BJ (cell line): ENCODE measurements around the gene ANXA3. TPM values are rescaled to one million over a fixed set of nuclear protein-coding genes. Genes with fewer than 3 reads are reported as not detected.

Experiments
- CTCF ChIA-PET: fragments of 350-600 bp; formaldehyde crosslinking; extraction: SDS; loops from one replicate; lab custom pipeline; 2021; ENCODE audit warnings: antibody characterized with exemption, inconsistent platforms; lab: Yijun Ruan, JAX
- POLR2A ChIA-PET: fragments of 300-600 bp; sonication (Branson Sonifier 250); formaldehyde crosslinking; extraction: SDS; loops from one replicate; lab custom pipeline; 2021; ENCODE audit warnings: antibody characterized with exemption; lab: Charles Lee
- DNase-seq: peaks from one replicate; pipeline ENCODE4 v3.0.0-alpha.2; 2011; ENCODE audit warnings: low read depth
- H3K27me3 ChIP-seq: 2 replicates; pipeline ENCODE4 v1.6.0; 2011; ENCODE audit warnings: low read length; ENCODE audit not compliant: control insufficient read depth, insufficient read depth
- H3K36me3 ChIP-seq: 2 replicates; pipeline ENCODE4 v1.5.1; 2011; ENCODE audit warnings: low read length; ENCODE audit not compliant: control insufficient read depth, insufficient read depth
- H3K4me3 ChIP-seq: 2 replicates; pipeline ENCODE4 v1.5.1; 2011; ENCODE audit warnings: low read depth, mild to moderate bottlenecking, control low read depth, low read length
- CTCF ChIP-seq: IDR thresholded peaks from 2 replicates; pipeline ENCODE4 v1.5.1; 2011; ENCODE audit warnings: low read depth, mild to moderate bottlenecking, control low read depth, inconsistent platforms, low read length, moderate library complexity; ENCODE audit not compliant: insufficient read depth
- polyA plus RNA-seq: library from polyadenylated mRNA; depleted of rRNA; stranded (reverse); fragments of >200 nt; gene quantifications from 2 replicates; pipeline ENCODE4 v1.2.3, GENCODE V29; 2011

The ANXA3 gene
- polyA plus RNA-seq, 1 experiment, result 8.2 TPM

GRCh38 chr4:78585633-78586032 is 34.1 kb downstream of the ANXA3 start:
- H3K4me3 ChIP-seq, result no peak overlapping the region
- TF ChIP-seq CTCF, result no peak
- CTCF ChIA-PET, result no interaction called here
- POLR2A ChIA-PET, result no interaction called here
- DNase-seq, result no peak
- no peaks in the 10 kb centered on the region for H3K27me3 ChIP-seq
- H3K36me3 ChIP-seq, result no peaks in the 10 kb centered on the region

GRCh38 chr4:78588894-78589545 is 37.5 kb downstream of the ANXA3 start:
- no peak for DNase-seq
- H3K36me3 ChIP-seq, result no peaks in the 10 kb centered on the region
- no peak overlapping the region for H3K4me3 ChIP-seq
- TF ChIP-seq CTCF, result no peak
- ChIA-PET POLR2A (no interaction called here), CTCF (no interaction called here)
- H3K27me3 ChIP-seq, result no peaks in the 10 kb centered on the region

DNA sequence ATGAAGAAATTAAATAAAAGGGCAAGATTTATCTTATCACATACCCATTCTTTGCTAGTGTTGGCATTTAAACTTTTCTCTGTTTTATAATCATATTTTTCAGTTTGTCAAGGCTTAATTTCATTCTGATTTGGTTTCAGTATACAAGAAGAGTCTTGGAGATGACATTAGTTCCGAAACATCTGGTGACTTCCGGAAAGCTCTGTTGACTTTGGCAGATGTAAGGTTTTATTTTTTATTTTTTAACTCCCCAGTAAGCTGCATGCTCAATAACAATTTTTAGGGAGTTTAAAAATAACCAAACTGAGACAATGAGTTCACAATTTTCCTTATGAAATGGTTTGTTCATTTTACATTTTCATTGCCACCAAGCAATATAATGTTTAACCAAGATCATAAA is 39.8 kb downstream of the ANXA3 start:
- DNase-seq, result no peak
- ChIA-PET CTCF (interaction anchor here (1.2 kb wide), 2 partner anchors 8 to 17 kb away, joined by 3 read pairs; no protein-coding TSS in a partner anchor), POLR2A (no interaction called here)
- no peak overlapping the region for H3K4me3 ChIP-seq
- no peaks in the 10 kb centered on the region for H3K36me3 ChIP-seq
- TF ChIP-seq CTCF, result no peak
- no peaks in the 10 kb centered on the region for H3K27me3 ChIP-seq

DNA sequence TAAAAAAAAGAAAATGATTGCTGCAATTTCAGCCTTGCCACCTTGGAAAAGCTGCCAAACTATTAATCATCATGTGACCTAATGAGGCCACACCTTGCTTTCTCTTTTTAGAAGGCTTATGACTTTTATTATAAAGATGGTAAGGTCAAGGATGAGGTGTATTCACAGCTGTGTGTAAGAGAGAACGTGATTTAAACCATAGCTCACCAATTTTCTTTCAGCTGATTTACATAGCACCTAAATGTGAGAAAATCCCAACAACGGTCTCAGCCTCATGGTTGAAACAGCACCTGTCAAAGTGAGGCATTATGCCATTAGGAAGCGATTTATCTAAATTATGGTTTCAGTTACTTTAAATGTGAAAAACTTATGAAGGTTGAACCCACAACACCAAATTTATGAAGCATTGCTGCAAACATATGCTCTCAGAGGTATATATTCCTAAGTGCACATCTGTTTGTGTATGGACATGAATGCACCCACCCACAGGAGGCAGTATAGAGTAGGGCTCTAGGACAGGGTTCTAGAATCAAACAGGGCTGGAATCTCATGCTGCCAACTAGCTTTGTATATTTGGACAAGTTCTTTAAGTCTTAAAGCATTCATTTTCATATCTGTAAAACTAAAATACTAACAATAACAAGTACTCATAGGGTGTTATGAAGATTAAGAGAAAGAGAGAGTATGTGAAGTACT is 40.7 kb downstream of the ANXA3 start:
- DNase-seq, result no peak

More for the DNA sequence above, 40.7 kb downstream of the ANXA3 start:
- Histone ChIP-seq H3K27me3 (no peaks in the 10 kb centered on the region), H3K36me3 (no peaks in the 10 kb centered on the region), H3K4me3 (no peak overlapping the region)
- ChIA-PET POLR2A (interaction anchor here (0.6 to 0.7 kb wide), 2 partner anchors 10 to 52 kb away, joined by 3 to 4 read pairs; no protein-coding TSS in a partner anchor), CTCF (interaction anchor here (0.7 to 1.2 kb wide), 4 partner anchors 7 to 119 kb away, joined by 3 read pairs; no protein-coding TSS in a partner anchor)
- TF ChIP-seq CTCF, result peak; percentile 15; the same call in 1 of the 2 replicates
